Activated T-cell treated with anti-CD3 and anti-CD28 coated beads for 1 hour (primary cell): ENCODE measurements around the gene PROB1.
"Not testable (repeated sequence)": the region's sequence is repeated elsewhere in the genome, so short reads cannot be mapped to it uniquely, and the experiment has no call there.

Source experiments
- DNase-seq: peaks from one replicate; pipeline ENCODE4 v3.0.0-alpha.2; 2020; ENCODE audit warnings: low read depth

PROB1 gene

GRCh38 chr5:139394654-139395566, at the start of gene PROB1:
TSS of gene PROB1 (minus strand) at chr5:139395104. CDS start at chr5:139395081, 23 bp downstream.
- no peak for DNase-seq

GRCh38 chr5:139443831-139444453, 49.0 kb upstream of the PROB1 start:
- no peak for DNase-seq

- DNase-seq = not testable (repeated sequence)
These were observed 45.5 kb upstream of the PROB1 start for GRCh38 chr5:139440416-139440815.

- DNase-seq = peak; percentile 83
These were observed 44.4 kb upstream of the PROB1 start, which contains the start of gene DNAJC18 for GRCh38 chr5:139439013-139439903. TSS of gene DNAJC18 (minus strand) at chr5:139439525. CDS start at chr5:139439445, 80 bp downstream.

- no peak for DNase-seq
These were observed 43.8 kb upstream of the PROB1 start for GRCh38 chr5:139438707-139439012.

- no peak for DNase-seq
These were observed 40.8 kb upstream of the PROB1 start for GRCh38 chr5:139435676-139436075.

- DNase-seq = no peak
These were observed 36.8 kb upstream of the PROB1 start for GRCh38 chr5:139431706-139432105.

GRCh38 chr5:139430015-139430414, 35.1 kb upstream of the PROB1 start:
- no peak for DNase-seq

- DNase-seq = no peak
These were observed 31.4 kb upstream of the PROB1 start for GRCh38 chr5:139426203-139426885.

GRCh38 chr5:139425497-139425896, 30.6 kb upstream of the PROB1 start:
- no peak for DNase-seq

- peak; percentile 29 for DNase-seq
These were observed 27.5 kb upstream of the PROB1 start for GRCh38 chr5:139422307-139422893.

- no peak for DNase-seq
These were observed 24.6 kb upstream of the PROB1 start for GRCh38 chr5:139419226-139420192.

- no peak for DNase-seq
These were observed 23.9 kb upstream of the PROB1 start for GRCh38 chr5:139418793-139419192.

- DNase-seq = no peak
These were observed 22.3 kb upstream of the PROB1 start for GRCh38 chr5:139417214-139417613.

- no peak for DNase-seq
These were observed 21.7 kb upstream of the PROB1 start for GRCh38 chr5:139416651-139417050.

- no peak for DNase-seq
These were observed 21.0 kb upstream of the PROB1 start for GRCh38 chr5:139415869-139416268.

- no peak for DNase-seq
These were observed 20.4 kb upstream of the PROB1 start for GRCh38 chr5:139415221-139415861.

- DNase-seq = no peak
These were observed 19.8 kb upstream of the PROB1 start for GRCh38 chr5:139414581-139415130.

GRCh38 chr5:139413963-139414362, 19.1 kb upstream of the PROB1 start:
- DNase-seq = no peak
